Bronchial epithelial cell (primary cell): Measurements from ENCODE around the gene SLC39A11. TPM values are rescaled to one million over a fixed set of nuclear protein-coding genes. Genes with fewer than 3 reads are reported as not detected.
A peak's percentile ranks its signal among the peaks of the same experiment; 100 is the strongest.

Source experiments
- DNase-seq: peaks from one replicate; pipeline ENCODE4 v3.0.0-alpha.2; 2010; ENCODE audit warnings: low read depth
- FAIRE-seq: peaks from 2 replicates; lab custom pipeline; 2011; peaks lifted over from hg19 to GRCh38; lab: Jason Lieb, UNC
- H3K27me3 ChIP-seq: 2 replicates; pipeline ENCODE4 v1.5.1; 2011; ENCODE audit warnings: low read length; ENCODE audit not compliant: control insufficient read depth, insufficient read depth
- H3K36me3 ChIP-seq: 2 replicates; pipeline ENCODE4 v1.5.1; 2011; ENCODE audit warnings: low read length; ENCODE audit not compliant: control insufficient read depth, insufficient read depth
- H3K4me3 ChIP-seq: 2 replicates; pipeline ENCODE4 v1.5.1; 2011; ENCODE audit warnings: mild to moderate bottlenecking, low read depth, low read length, control low read depth
- total RNA-seq: library from RNA; depleted of rRNA; stranded (reverse); fragments of >200 nt; gene quantifications from 2 replicates; pipeline ENCODE4 v1.2.1, GENCODE V29; 2014
- TF ChIP-seq, protein P1 (sequence below): IDR thresholded peaks from 2 replicates; pipeline ENCODE4 v1.5.1; 2011; ENCODE audit warnings: mild to moderate bottlenecking, moderate library complexity, low read length, control low read depth, inconsistent platforms; ENCODE audit not compliant: insufficient read depth, severe bottlenecking

Gene SLC39A11
- total RNA-seq, 1 donor from 2014 or later = 23.4 TPM

DNA sequence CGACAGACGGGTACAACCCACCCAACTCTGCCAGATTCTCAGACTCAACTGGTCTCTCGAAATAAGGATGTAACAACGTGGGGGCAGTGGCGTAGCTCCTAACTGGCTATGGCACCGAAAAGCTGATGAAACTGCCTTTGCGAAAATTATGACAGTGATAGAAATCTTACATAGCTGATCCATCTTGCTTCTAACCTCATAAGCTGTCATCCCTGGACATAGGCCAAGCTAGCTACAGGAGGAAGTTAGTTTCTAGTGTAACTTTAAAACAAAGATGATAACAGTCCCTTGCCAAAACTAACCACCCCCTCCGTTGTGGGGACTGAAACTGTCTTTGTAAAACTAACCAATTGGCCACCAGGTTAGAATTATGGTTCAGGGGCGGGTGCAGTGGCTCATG is 220.1 kb downstream of the SLC39A11 start:
- no peak overlapping the region for H3K4me3 ChIP-seq
- no peaks in the 10 kb centered on the region for H3K36me3 ChIP-seq
- no peaks in the 10 kb centered on the region for H3K27me3 ChIP-seq
- FAIRE-seq (peak; percentile 79), DNase-seq (no peak)
- TF ChIP-seq, protein P1, sequence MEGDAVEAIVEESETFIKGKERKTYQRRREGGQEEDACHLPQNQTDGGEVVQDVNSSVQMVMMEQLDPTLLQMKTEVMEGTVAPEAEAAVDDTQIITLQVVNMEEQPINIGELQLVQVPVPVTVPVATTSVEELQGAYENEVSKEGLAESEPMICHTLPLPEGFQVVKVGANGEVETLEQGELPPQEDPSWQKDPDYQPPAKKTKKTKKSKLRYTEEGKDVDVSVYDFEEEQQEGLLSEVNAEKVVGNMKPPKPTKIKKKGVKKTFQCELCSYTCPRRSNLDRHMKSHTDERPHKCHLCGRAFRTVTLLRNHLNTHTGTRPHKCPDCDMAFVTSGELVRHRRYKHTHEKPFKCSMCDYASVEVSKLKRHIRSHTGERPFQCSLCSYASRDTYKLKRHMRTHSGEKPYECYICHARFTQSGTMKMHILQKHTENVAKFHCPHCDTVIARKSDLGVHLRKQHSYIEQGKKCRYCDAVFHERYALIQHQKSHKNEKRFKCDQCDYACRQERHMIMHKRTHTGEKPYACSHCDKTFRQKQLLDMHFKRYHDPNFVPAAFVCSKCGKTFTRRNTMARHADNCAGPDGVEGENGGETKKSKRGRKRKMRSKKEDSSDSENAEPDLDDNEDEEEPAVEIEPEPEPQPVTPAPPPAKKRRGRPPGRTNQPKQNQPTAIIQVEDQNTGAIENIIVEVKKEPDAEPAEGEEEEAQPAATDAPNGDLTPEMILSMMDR = no peak

DNA sequence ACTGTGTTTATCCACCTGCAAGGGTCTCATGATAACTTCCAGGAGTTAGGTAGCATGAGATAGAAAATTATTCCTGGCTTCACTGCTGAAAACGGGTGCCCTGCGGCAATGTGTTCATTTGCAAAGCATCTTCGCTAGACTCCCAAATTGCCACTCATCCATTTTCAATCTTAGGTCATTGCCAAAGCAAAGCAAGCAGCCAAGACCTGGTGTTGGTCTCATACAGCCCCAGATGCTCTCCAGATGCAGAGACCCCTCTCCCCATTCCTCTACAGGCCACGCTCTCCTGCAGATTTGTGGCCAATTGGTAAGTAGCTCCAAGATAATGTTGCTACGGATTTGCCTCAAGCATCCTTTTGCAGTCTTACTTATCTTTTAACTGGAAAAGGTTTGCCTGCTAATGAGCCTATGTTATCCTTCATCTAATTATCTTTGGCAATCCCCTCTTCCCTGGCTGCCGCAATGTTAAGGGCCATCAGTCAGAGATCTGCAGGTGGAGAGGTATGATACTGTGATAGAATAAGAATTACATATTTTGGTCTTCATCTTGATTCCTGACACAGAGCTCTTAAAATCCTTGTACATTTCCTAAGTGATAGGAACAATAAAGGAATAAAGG is 222.0 kb downstream of the SLC39A11 start:
- Histone ChIP-seq H3K36me3 (no peaks in the 10 kb centered on the region), H3K4me3 (no peak overlapping the region), H3K27me3 (no peaks in the 10 kb centered on the region)
- DNase-seq (no peak), FAIRE-seq (no peak)
- TF ChIP-seq, protein P1 = no peak

DNA sequence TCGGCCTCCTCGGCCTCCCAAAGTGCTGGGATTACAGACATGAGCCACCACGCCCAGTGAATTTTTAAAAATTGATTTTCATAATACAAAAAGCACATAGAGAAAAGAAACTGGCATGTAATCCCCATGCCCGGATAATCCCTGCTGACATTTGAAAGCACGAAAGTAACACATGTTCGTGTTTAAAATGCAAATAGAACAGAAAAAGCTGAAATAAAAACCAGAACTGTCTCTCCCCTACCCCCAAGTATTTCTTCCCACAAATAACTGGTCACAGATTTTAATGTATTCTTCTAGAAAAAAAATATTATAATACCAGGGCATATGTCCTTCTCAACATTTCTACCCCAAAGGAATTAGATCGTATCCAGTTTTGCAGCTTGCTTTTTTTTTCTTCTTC is 222.9 kb downstream of the SLC39A11 start:
- no peaks in the 10 kb centered on the region for H3K27me3 ChIP-seq
- TF ChIP-seq, protein P1 = no peak
- no peak overlapping the region for H3K4me3 ChIP-seq
- DNase-seq (no peak), FAIRE-seq (no peak)
- H3K36me3 ChIP-seq = no peaks in the 10 kb centered on the region

DNA sequence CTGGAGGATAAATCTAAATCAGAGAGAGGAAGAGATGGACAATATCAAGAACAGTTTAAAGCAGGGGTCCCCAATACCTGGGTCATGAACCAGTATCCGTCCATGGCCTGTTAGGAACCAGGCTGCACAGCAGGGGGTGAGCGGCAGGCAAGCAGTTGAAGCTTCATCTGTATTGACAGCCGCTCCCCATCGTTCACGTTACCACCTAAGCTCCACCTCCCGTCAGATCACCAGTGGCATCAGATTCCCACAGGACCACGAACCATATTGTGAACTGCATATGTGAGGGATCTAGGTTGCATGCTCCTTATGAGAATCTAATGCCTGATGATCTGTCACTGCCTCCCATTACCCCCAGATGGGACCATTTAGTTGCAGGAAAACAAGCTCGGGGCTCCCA is 226.5 kb downstream of the SLC39A11 start:
- FAIRE-seq = no peak
- Histone ChIP-seq H3K4me3 (no peak overlapping the region), H3K27me3 (no peaks in the 10 kb centered on the region), H3K36me3 (no peaks in the 10 kb centered on the region)
- no peak for DNase-seq
- TF ChIP-seq, protein P1 = no peak

DNA sequence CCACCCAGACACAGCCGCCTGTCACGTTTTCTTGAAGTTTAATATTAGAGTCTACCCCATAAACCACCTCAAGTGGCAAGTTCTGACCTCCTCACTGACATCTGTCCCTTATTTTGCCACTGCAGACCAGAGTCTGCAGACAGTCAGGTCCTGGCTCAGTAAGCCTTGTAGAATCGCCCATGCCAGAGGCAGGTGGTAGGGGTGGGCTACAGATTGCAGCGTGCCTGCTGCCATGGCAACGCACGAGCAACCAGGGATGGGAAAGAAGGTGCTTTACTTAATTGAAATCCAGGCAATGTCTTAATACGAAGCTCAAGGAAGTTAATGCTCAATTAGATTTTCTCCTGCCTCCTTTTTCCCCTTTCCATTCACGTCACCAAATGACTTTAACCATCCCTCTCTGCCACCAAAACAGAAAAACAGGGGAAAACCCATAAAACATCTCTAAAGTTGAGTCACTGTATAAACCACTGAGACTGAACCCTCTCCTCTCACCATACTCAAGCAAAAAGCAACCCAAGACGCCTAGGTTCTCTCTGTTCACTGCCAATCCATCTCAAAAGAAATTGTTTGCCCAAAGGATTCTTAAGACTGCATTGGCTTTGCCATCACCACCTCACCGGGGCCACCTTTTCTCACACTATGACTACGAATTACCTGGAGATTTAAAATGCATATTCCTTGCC is 228.8 kb downstream of the SLC39A11 start:
- TF ChIP-seq, protein P1 = no peak
- Histone ChIP-seq H3K36me3 (no peaks in the 10 kb centered on the region), H3K27me3 (no peaks in the 10 kb centered on the region), H3K4me3 (no peak overlapping the region)
- DNase-seq (no peak), FAIRE-seq (no peak)
